ENCODE measurements around the gene ZNF728.
A peak's percentile ranks its signal among the peaks of the same experiment; 100 is the strongest.
"Not testable (repeated sequence)": the region's sequence is repeated elsewhere in the genome, so short reads cannot be mapped to it uniquely, and the experiment has no call there.

The ZNF728 gene

GRCh38 chr19:22976248-22976647 lies 26.7 kb downstream of the ZNF728 start:
- DNase-seq (ENCODE audit: low read depth) = no peak
- no peak for TF ChIP-seq CTCF (IDR thresholded peaks at IDR 0.05; ENCODE audit: low read length, missing control alignments)
- H3K4me3 ChIP-seq (replicated peaks; ENCODE audit: low read depth, low read length) = no peak overlapping the region

GRCh38 chr19:22975546-22976136 lies 27.3 kb downstream of the ZNF728 start:
- DNase-seq (ENCODE audit: low read depth); H3K4me3 ChIP-seq (replicated peaks; ENCODE audit: low read depth, low read length): not testable (repeated sequence)

- peak; percentile 24 for DNase-seq (ENCODE audit: low read depth)
- no peak for TF ChIP-seq CTCF (IDR thresholded peaks at IDR 0.05; ENCODE audit: low read length, missing control alignments)
- H3K4me3 ChIP-seq (replicated peaks; ENCODE audit: low read depth, low read length) = no peak overlapping the region
These were observed 57.4 kb downstream of the ZNF728 start for GRCh38 chr19:22945560-22945959.

- DNase-seq (ENCODE audit: low read depth) = no peak
- H3K4me3 ChIP-seq (replicated peaks; ENCODE audit: low read depth, low read length) = no peak overlapping the region
- no peak for TF ChIP-seq CTCF (IDR thresholded peaks at IDR 0.05; ENCODE audit: low read length, missing control alignments)
These were observed 67.8 kb downstream of the ZNF728 start for GRCh38 chr19:22935151-22935550.

GRCh38 chr19:22927576-22927975 lies 75.4 kb downstream of the ZNF728 start:
- not testable (repeated sequence) for DNase-seq (ENCODE audit: low read depth); H3K4me3 ChIP-seq (replicated peaks; ENCODE audit: low read depth, low read length)

- not testable (repeated sequence) for H3K4me3 ChIP-seq (replicated peaks; ENCODE audit: low read depth, low read length); DNase-seq (ENCODE audit: low read depth)
These were observed 77.8 kb downstream of the ZNF728 start for GRCh38 chr19:22925181-22925580.

Measured in fibroblast of pulmonary artery (primary cell).